ENCODE measurements around the gene PPIL1.

GRCh38 chr6:36862164-36862847, 12.3 kb downstream of the PPIL1 start:
- no peak for TF ChIP-seq POLR2A (IDR thresholded peaks at IDR 0.05)
- TF ChIP-seq, protein P1, sequence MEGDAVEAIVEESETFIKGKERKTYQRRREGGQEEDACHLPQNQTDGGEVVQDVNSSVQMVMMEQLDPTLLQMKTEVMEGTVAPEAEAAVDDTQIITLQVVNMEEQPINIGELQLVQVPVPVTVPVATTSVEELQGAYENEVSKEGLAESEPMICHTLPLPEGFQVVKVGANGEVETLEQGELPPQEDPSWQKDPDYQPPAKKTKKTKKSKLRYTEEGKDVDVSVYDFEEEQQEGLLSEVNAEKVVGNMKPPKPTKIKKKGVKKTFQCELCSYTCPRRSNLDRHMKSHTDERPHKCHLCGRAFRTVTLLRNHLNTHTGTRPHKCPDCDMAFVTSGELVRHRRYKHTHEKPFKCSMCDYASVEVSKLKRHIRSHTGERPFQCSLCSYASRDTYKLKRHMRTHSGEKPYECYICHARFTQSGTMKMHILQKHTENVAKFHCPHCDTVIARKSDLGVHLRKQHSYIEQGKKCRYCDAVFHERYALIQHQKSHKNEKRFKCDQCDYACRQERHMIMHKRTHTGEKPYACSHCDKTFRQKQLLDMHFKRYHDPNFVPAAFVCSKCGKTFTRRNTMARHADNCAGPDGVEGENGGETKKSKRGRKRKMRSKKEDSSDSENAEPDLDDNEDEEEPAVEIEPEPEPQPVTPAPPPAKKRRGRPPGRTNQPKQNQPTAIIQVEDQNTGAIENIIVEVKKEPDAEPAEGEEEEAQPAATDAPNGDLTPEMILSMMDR (IDR thresholded peaks at IDR 0.05): no peak
- TF ChIP-seq EP300 (IDR thresholded peaks at IDR 0.05): no peak
- TF ChIP-seq POLR2AphosphoS5 (IDR thresholded peaks at IDR 0.05): no peak

All from sigmoid colon (tissue), 4 donors.